Activated T-helper 1 cell treated with Interleukin-2 at 50 U/mL for 16 hours (primary cell): ENCODE data around the gene ROM1.

Experiments used
- DNase-seq: peaks from one replicate; pipeline ENCODE4 v3.0.0-alpha.2; 2020; ENCODE audit warnings: low read depth

ROM1 gene

GRCh38 chr11:62588966-62589637 is 24.0 kb upstream of the ROM1 start:
- DNase-seq: no peak

- DNase-seq: peak; percentile 92
Observed at GRCh38 chr11:62591448-62592145, 21.5 kb upstream of the ROM1 start, which contains the start of gene TUT1. Gene TUT1, minus strand, starts transcription at chr11:62591523. Its CDS starts 38 bp downstream, at chr11:62591485.

- DNase-seq: no peak
Observed at GRCh38 chr11:62592146-62592815, 20.8 kb upstream of the ROM1 start.

GRCh38 chr11:62592989-62593421 is 20.1 kb upstream of the ROM1 start:
- DNase-seq: no peak

GRCh38 chr11:62593434-62594044 is 19.5 kb upstream of the ROM1 start:
- peak; percentile 54 for DNase-seq

GRCh38 chr11:62595124-62595523 is 17.9 kb upstream of the ROM1 start:
- DNase-seq: no peak

- peak; percentile 93 for DNase-seq
Observed at GRCh38 chr11:62599069-62599696, 13.9 kb upstream of the ROM1 start.

- DNase-seq: no peak
Observed at GRCh38 chr11:62599901-62600300, 13.2 kb upstream of the ROM1 start.

GRCh38 chr11:62600367-62601121 is 12.5 kb upstream of the ROM1 start:
- peak; percentile 13 for DNase-seq

GRCh38 chr11:62601122-62601371 is 12.0 kb upstream of the ROM1 start:
- peak; percentile 32 for DNase-seq

- peak; percentile 99 for DNase-seq
Observed at GRCh38 chr11:62601372-62602140, 11.5 kb upstream of the ROM1 start, which contains the start of gene MTA2. Gene MTA2, minus strand, starts transcription at chr11:62601865. Its CDS starts 415 bp downstream, at chr11:62601450.

GRCh38 chr11:62602141-62603071 is 10.7 kb upstream of the ROM1 start:
- DNase-seq: no peak

GRCh38 chr11:62603072-62603408 is 10.0 kb upstream of the ROM1 start:
- DNase-seq: no peak

GRCh38 chr11:62603776-62604299 is 9.2 kb upstream of the ROM1 start:
- no peak for DNase-seq

GRCh38 chr11:62604460-62605120 is 8.5 kb upstream of the ROM1 start:
- DNase-seq: no peak

- DNase-seq: no peak
Observed at GRCh38 chr11:62605467-62605866, 7.6 kb upstream of the ROM1 start.

- DNase-seq: no peak
Observed at GRCh38 chr11:62605902-62606301, 7.2 kb upstream of the ROM1 start.

- DNase-seq: no peak
Observed at GRCh38 chr11:62607714-62608113, 5.3 kb upstream of the ROM1 start.

GRCh38 chr11:62608776-62609175 is 4.3 kb upstream of the ROM1 start:
- no peak for DNase-seq
